Naive thymus-derived CD4-positive, alpha-beta T cell (primary cell): ENCODE measurements around the gene TAF12. TPM values are rescaled to one million over a fixed set of nuclear protein-coding genes. Genes with fewer than 3 reads are reported as not detected.

Experiments
- ATAC-seq: fragments of 150-1000 bp; cut with Tn5 transposase; 2 replicates; pipeline ENCODE4 v1.10.0; 2021; ENCODE audit warnings: mild to moderate bottlenecking, moderate library complexity
- CTCF ChIA-PET: fragments of 350-600 bp; sonication (Branson Sonifier 250); formaldehyde crosslinking; loops from one replicate; lab custom pipeline; 2021; ENCODE audit warnings: antibody characterized with exemption; lab: Charles Lee
- POLR2A ChIA-PET: fragments of 350-600 bp; sonication (Branson Sonifier 250); formaldehyde crosslinking; loops from one replicate; lab custom pipeline; 2021; ENCODE audit warnings: antibody characterized with exemption, inconsistent platforms; lab: Charles Lee
- DNase-seq, 9 donors: peaks; one replicate each; pipeline versions ENCODE4 v3.0.0 to v3.0.0-alpha.2; 2020 to 2022; ENCODE audit warnings: mixed read lengths in 1 of 9
- H3K27ac ChIP-seq: one replicate; pipeline ENCODE4 v1.7.0; 2013; ENCODE audit warnings: mild to moderate bottlenecking, low read depth, low read length, moderate library complexity
- H3K27me3 ChIP-seq, 2 donors: one replicate each; pipeline ENCODE4 v1.7.0; 2013; ENCODE audit warnings: low read length in 2 of 2, mild to moderate bottlenecking in 2 of 2, moderate library complexity in 2 of 2; ENCODE audit not compliant: control insufficient read depth in 2 of 2, insufficient read depth in 2 of 2
- H3K36me3 ChIP-seq, 3 experiments: 1 replicate in 2 of 3; 2 replicates in 1 of 3; pipeline ENCODE4 v1.7.0; 2013; ENCODE audit warnings: low read length in 3 of 3, mild to moderate bottlenecking in 3 of 3, moderate library complexity in 1 of 3; ENCODE audit not compliant: insufficient read depth in 3 of 3, control insufficient read depth in 2 of 3
- H3K4me1 ChIP-seq, 2 donors: one replicate each; pipeline ENCODE4 v1.7.0; 2013; ENCODE audit warnings: low read length in 2 of 2, mild to moderate bottlenecking in 2 of 2, moderate library complexity in 1 of 2; ENCODE audit not compliant: control insufficient read depth in 2 of 2, insufficient read depth in 2 of 2
- H3K4me3 ChIP-seq: 2 replicates; pipeline ENCODE4 v1.7.0; 2013; ENCODE audit warnings: mild to moderate bottlenecking, low read length
- H3K9me3 ChIP-seq, 3 experiments: 1 replicate in 2 of 3; 2 replicates in 1 of 3; pipeline ENCODE4 v1.7.0; 2013; ENCODE audit warnings: low read length in 3 of 3; ENCODE audit not compliant: control insufficient read depth in 2 of 3
- H3K27ac Mint-ChIP-seq, 9 donors: one replicate each; pipeline ENCODE4 v1.8.0; 2020 to 2022; ENCODE audit warnings: mixed read lengths in 9 of 9, mild to moderate bottlenecking in 8 of 9, moderate library complexity in 5 of 9, inconsistent platforms in 2 of 9
- H3K27me3 Mint-ChIP-seq, 5 donors: one replicate each; pipeline ENCODE4 v1.8.0; 2021 to 2022; ENCODE audit warnings: mixed read lengths in 5 of 5, mild to moderate bottlenecking in 1 of 5
- H3K36me3 Mint-ChIP-seq, 5 donors: one replicate each; pipeline ENCODE4 v1.8.0; 2020 to 2022; ENCODE audit warnings: mixed read lengths in 5 of 5, mild to moderate bottlenecking in 3 of 5, inconsistent platforms in 1 of 5
- H3K4me1 Mint-ChIP-seq, 7 donors: one replicate each; pipeline ENCODE4 v1.8.0; 2020 to 2022; ENCODE audit warnings: mixed read lengths in 7 of 7, mild to moderate bottlenecking in 3 of 7, inconsistent platforms in 1 of 7
- H3K4me3 Mint-ChIP-seq, 10 donors: one replicate each; pipeline ENCODE4 v1.8.0; 2020 to 2022; ENCODE audit warnings: mild to moderate bottlenecking in 10 of 10, mixed read lengths in 10 of 10, moderate library complexity in 6 of 10, inconsistent platforms in 2 of 10
- H3K9me3 Mint-ChIP-seq, 11 donors: one replicate each; pipeline ENCODE4 v1.8.0; 2020 to 2022; ENCODE audit warnings: mixed read lengths in 11 of 11, mild to moderate bottlenecking in 4 of 11, inconsistent platforms in 1 of 11, moderate library complexity in 1 of 11
- intact Hi-C, 2 donors: fragments of 100-400 bp; cut with micrococcal nuclease; formaldehyde crosslinking; loops; one replicate each; pipeline ENCODE4 v1.15.1; 2023
- polyA plus RNA-seq, 2 donors: library from polyadenylated mRNA; unstranded; fragments of 300-500 nt; fragmentation: Illumina TruSeq; gene quantifications; one replicate each; pipeline ENCODE4 v1.2.3, GENCODE V29; 2021
- total RNA-seq, 6 experiments: library from RNA in 5 of 6; stranded (reverse) in 5 of 6; gene quantifications; 1 replicate in 5 of 6; 2 replicates in 1 of 6; pipeline ENCODE4 v1.2.3 and lab custom pipeline; 2021 to 2026

The TAF12 gene
- total and polyA plus RNA-seq, 7 experiments from 2014 or later = 13.0 to 41.8 (median 23.4) TPM

GRCh38 chr1:28565726-28566125 lies 77.1 kb downstream of the TAF12 start:
- intact Hi-C loops = no loop called here
- H3K27ac Mint-ChIP-seq = no peak overlapping the region
- DNase-seq (no peak), ATAC-seq (no peak)
- Histone ChIP-seq H3K27me3 (no peaks in the 10 kb centered on the region), H3K4me1 (no peaks in the 10 kb centered on the region), H3K9me3 (no peaks in the 10 kb centered on the region), H3K4me3 (no peak overlapping the region), H3K36me3 (peaks cover 14 to 72% (median 27%) of the 10 kb centered on the region in 3 experiments), H3K27ac (no peak overlapping the region)
- no peaks in the 10 kb centered on the region for H3K27me3 Mint-ChIP-seq
- ChIA-PET POLR2A (interaction anchor here (2.9 kb wide), 1 partner anchor 16 kb away, joined by 23 read pairs; no protein-coding TSS in a partner anchor), CTCF (interaction anchor here (0.9 kb wide), 1 partner anchor 11 kb away, joined by 3 read pairs; no protein-coding TSS in a partner anchor)
- no peaks in the 10 kb centered on the region for H3K9me3 Mint-ChIP-seq
- H3K4me3 Mint-ChIP-seq = no peak overlapping the region
- peaks cover 5 to 32% (median 20%) of the 10 kb centered on the region in 5 donors for H3K36me3 Mint-ChIP-seq
- peaks cover 0 to 6% (median 0%) of the 10 kb centered on the region in 7 donors for H3K4me1 Mint-ChIP-seq

DNA sequence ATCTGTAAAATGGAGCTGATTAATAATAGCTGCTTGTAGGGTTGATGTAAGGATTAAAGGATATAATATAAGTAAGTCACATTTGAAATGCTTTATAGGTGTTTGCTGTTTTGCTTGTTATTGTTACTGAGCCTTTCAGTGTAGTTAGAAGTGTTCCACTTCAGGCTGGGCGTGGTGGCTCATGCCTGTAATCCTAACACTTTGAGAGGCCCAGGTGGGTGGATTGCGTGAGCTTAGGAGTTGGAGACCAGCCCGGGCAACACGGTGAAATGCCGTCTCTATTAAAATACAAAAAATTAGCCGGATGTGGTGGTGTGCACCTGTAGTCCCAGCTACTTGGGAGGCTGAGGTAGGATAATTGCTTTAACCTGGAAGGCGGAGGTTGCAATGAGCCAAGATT lies 77.8 kb downstream of the TAF12 start:
- Mint-ChIP-seq H3K27ac (no peak overlapping the region), H3K9me3 (no peaks in the 10 kb centered on the region), H3K36me3 (peaks cover 5 to 29% (median 24%) of the 10 kb centered on the region in 5 donors), H3K4me1 (peaks cover 0 to 6% (median 0%) of the 10 kb centered on the region in 7 donors), H3K4me3 (no peak overlapping the region), H3K27me3 (no peaks in the 10 kb centered on the region)
- Histone ChIP-seq H3K36me3 (peaks cover 19 to 76% (median 27%) of the 10 kb centered on the region in 3 experiments), H3K27ac (no peak overlapping the region), H3K4me1 (no peaks in the 10 kb centered on the region), H3K9me3 (no peaks in the 10 kb centered on the region), H3K4me3 (no peak overlapping the region), H3K27me3 (no peaks in the 10 kb centered on the region)
- no peak for DNase-seq
- ChIA-PET POLR2A (interaction anchor here (0.6 to 2.9 kb wide), 3 partner anchors 12 to 318 kb away, joined by 3 to 23 read pairs (median 3); no protein-coding TSS in a partner anchor), CTCF (interaction anchor here (0.5 to 0.9 kb wide), 2 partner anchors 12 to 98 kb away, joined by 3 to 4 read pairs; no protein-coding TSS in a partner anchor)
- ATAC-seq = no peak
- intact Hi-C loops = no loop called here

DNA sequence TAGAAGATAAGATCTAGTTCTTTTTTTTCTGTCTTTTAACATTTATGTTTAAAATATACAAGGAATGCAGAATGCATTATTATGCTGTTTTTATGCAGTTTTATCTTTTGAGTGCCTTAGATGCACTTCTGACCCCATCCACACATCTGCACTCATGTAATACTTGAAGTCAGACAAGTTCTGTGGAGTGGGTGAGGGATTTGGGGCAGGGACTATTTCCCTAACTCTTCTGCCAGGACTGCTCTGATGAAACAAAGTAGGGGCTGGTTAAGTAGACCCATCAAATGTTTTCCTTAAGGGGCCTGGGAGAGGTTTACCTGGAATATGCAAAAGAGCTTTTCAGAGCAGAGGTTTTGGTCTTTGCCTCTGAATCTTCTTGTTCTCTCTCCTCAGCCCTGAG lies 78.6 kb downstream of the TAF12 start:
- H3K36me3 Mint-ChIP-seq = peaks cover 5 to 30% (median 24%) of the 10 kb centered on the region in 5 donors
- CTCF ChIA-PET = interaction anchor here (0.5 kb wide), 1 partner anchor 97 kb away, joined by 4 read pairs; no protein-coding TSS in a partner anchor
- no peak for DNase-seq

GRCh38 chr1:28560886-28561285 lies 82.0 kb downstream of the TAF12 start:
- Mint-ChIP-seq H3K36me3 (peaks cover 0 to 25% (median 12%) of the 10 kb centered on the region in 5 donors), H3K27me3 (no peaks in the 10 kb centered on the region), H3K27ac (no peak overlapping the region), H3K4me3 (no peak overlapping the region), H3K9me3 (no peaks in the 10 kb centered on the region), H3K4me1 (peaks cover 0 to 2% (median 0%) of the 10 kb centered on the region in 7 donors)
- H3K9me3 ChIP-seq = no peaks in the 10 kb centered on the region
- H3K27ac ChIP-seq = no peak overlapping the region
- H3K27me3 ChIP-seq = no peaks in the 10 kb centered on the region
- POLR2A ChIA-PET = interaction anchor here (0.7 to 4.0 kb wide), 3 partner anchors 8 to 19 kb away, joined by 3 to 34 read pairs (median 4); no protein-coding TSS in a partner anchor
- ATAC-seq (no peak), DNase-seq (no peak)
- no peak overlapping the region for H3K4me3 ChIP-seq
- intact Hi-C loops = no loop called here
- CTCF ChIA-PET = no interaction called here
- no peaks in the 10 kb centered on the region for H3K4me1 ChIP-seq
- H3K36me3 ChIP-seq = peaks cover 20 to 78% (median 25%) of the 10 kb centered on the region in 3 experiments

More for the DNA sequence above, 78.6 kb downstream of the TAF12 start:
- Histone ChIP-seq H3K4me3 (no peak overlapping the region), H3K27me3 (no peaks in the 10 kb centered on the region), H3K36me3 (peaks cover 25 to 83% (median 27%) of the 10 kb centered on the region in 3 experiments), H3K27ac (no peak overlapping the region), H3K9me3 (no peaks in the 10 kb centered on the region), H3K4me1 (no peaks in the 10 kb centered on the region)
- Mint-ChIP-seq H3K4me3 (no peak overlapping the region), H3K4me1 (peaks cover 0 to 6% (median 0%) of the 10 kb centered on the region in 7 donors), H3K27ac (no peak overlapping the region), H3K27me3 (no peaks in the 10 kb centered on the region), H3K9me3 (no peaks in the 10 kb centered on the region)
- POLR2A ChIA-PET = interaction anchor here (1.3 to 2.9 kb wide), 2 partner anchors 11 to 17 kb away, joined by 3 to 23 read pairs; no protein-coding TSS in a partner anchor
- intact Hi-C loops = no loop called here
- no peak for ATAC-seq

Other genes with a start within 250 kb of the TAF12 start
- gene RCC1, start 137.0 kb downstream of the TAF12 start, total RNA-seq = 10 to 100 TPM in 4 of 5 experiments, 1 to 10 TPM in 1; 9.8 to 60.7 (median 19.7) TPM
- gene RCC1, start 137.0 kb downstream of the TAF12 start, polyA plus RNA-seq = 10 to 100 TPM in 1 of 2 donors, 1 to 10 TPM in 1; 10.0 to 10.6 TPM
- gene TRNAU1AP, start 90.0 kb downstream of the TAF12 start, total RNA-seq = 10 to 100 TPM; 27.6 to 52.5 (median 40.9) TPM
- 10 to 100 TPM; 26.5 to 29.9 TPM for gene TRNAU1AP, start 90.0 kb downstream of the TAF12 start, polyA plus RNA-seq
- 1 to 10 TPM in 2 of 5 experiments, not detected in 3; 1.1 to 1.2 TPM for gene RAB42, start 50.8 kb downstream of the TAF12 start, total RNA-seq
- not detected for gene RAB42, start 50.8 kb downstream of the TAF12 start, polyA plus RNA-seq
- not detected for gene RNU11, start 5.5 kb upstream of the TAF12 start, total RNA-seq
- gene RNU11, start 5.5 kb upstream of the TAF12 start, polyA plus RNA-seq = not detected
- gene GMEB1, start 25.7 kb upstream of the TAF12 start, total RNA-seq = 10 to 100 TPM; 15.8 to 26.7 (median 18.4) TPM
- gene GMEB1, start 25.7 kb upstream of the TAF12 start, polyA plus RNA-seq = 10 to 100 TPM; 11.2 to 20.1 TPM
- gene YTHDF2, start 93.9 kb upstream of the TAF12 start, total RNA-seq = 10 to 100 TPM; 64.5 to 72.0 (median 71.5) TPM
- gene YTHDF2, start 93.9 kb upstream of the TAF12 start, polyA plus RNA-seq = 100 to 1,000 TPM; 113 to 139 TPM
- not detected for gene OPRD1, start 169.1 kb upstream of the TAF12 start, total RNA-seq
- not detected for gene OPRD1, start 169.1 kb upstream of the TAF12 start, polyA plus RNA-seq